ENCODE measurements around the gene QKI. TPM values are rescaled to one million over a fixed set of nuclear protein-coding genes. Genes with fewer than 3 reads are reported as not detected.

QKI gene
- total and polyA plus RNA-seq, 10 of the 15 experiments (the other 5 are each of a cell fraction or from before 2014, with no cell fraction given), result 4.7 to 72.5 (median 38.9) TPM

DNA sequence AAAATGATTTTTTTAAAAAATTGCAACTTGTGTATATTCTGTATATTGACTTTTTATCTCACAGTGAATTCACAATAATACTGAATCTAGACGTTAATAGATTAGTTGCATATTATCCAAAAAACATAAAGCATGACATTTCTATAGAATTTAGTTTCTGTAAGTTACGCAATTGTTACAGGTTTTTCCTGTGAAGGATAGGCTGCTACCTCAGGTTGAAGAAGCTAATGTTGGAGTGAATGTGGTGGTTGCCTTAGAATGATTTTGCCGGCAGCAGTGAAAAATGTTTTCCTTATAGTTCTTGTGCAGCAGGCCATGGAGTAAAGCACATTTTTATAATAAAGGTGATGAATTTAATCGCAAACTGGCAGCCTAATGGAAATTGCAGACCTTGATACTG is 20.5 kb downstream of the QKI start (continued):
- TF ChIP-seq, protein P1, sequence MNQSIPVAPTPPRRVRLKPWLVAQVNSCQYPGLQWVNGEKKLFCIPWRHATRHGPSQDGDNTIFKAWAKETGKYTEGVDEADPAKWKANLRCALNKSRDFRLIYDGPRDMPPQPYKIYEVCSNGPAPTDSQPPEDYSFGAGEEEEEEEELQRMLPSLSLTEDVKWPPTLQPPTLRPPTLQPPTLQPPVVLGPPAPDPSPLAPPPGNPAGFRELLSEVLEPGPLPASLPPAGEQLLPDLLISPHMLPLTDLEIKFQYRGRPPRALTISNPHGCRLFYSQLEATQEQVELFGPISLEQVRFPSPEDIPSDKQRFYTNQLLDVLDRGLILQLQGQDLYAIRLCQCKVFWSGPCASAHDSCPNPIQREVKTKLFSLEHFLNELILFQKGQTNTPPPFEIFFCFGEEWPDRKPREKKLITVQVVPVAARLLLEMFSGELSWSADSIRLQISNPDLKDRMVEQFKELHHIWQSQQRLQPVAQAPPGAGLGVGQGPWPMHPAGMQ (IDR thresholded peaks at IDR 0.05; ENCODE audit: borderline replicate concordance), result no peak
- TF ChIP-seq NBN (IDR thresholded peaks at IDR 0.05) (no peak), STAT3 (IDR thresholded peaks at IDR 0.05; ENCODE audit: low read depth, low read length) (no peak), BHLHE40 (IDR thresholded peaks at IDR 0.05; ENCODE audit: borderline replicate concordance in 1 of 2, low read depth in 2 of 2, low read length in 1 of 2) (no peak), STAT1 (conservative IDR thresholded peaks at IDR 0.05) (no peak), EGR1 (IDR thresholded peaks at IDR 0.05; ENCODE audit: borderline replicate concordance in 1 of 2, low read depth in 2 of 2, low read length in 2 of 2) (no peak)
- TF ChIP-seq, protein P2, sequence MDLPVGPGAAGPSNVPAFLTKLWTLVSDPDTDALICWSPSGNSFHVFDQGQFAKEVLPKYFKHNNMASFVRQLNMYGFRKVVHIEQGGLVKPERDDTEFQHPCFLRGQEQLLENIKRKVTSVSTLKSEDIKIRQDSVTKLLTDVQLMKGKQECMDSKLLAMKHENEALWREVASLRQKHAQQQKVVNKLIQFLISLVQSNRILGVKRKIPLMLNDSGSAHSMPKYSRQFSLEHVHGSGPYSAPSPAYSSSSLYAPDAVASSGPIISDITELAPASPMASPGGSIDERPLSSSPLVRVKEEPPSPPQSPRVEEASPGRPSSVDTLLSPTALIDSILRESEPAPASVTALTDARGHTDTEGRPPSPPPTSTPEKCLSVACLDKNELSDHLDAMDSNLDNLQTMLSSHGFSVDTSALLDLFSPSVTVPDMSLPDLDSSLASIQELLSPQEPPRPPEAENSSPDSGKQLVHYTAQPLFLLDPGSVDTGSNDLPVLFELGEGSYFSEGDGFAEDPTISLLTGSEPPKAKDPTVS (IDR thresholded peaks at IDR 0.05; ENCODE audit: low read depth, low read length), result no peak

DNA sequence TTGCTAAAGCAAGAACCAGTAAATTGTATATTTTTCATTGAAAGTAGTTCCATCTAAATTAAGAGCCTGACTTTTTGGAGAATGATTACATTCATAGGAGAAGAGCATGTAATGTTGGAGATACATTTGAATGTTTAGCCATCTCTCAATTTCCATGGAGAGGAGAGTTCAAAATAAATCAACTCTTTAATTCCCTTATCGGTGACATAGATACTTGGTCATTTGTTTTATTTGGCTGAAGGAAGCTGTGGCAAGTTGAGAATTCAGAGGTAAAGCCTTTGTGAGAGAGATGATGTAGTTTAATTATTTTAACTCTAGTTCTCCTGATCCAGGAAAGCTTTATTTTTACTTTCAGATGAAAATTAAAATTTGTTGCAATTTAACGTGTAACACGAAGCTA is 22.3 kb downstream of the QKI start:
- no peaks in the 10 kb centered on the region for H3K27me3 ChIP-seq (replicated peaks in 1 of 2; ENCODE audit: control insufficient read depth in 2 of 2, insufficient read depth in 2 of 2, low read length in 1 of 2)
- ChIA-PET CTCF (interaction anchor here (1.0 to 2.1 kb wide), 3 partner anchors 9 to 20 kb away, joined by 4 to 11 read pairs (median 10); no protein-coding TSS in a partner anchor), SMC1A (ENCODE audit: uncharacterized antibody, unreplicated experiment) (interaction anchor here (0.6 to 6.4 kb wide), 8 partner anchors 12 to 117 kb away, joined by 3 to 34 read pairs (median 4); no protein-coding TSS in a partner anchor), POLR2A (interaction anchor here (1.2 kb wide), 1 partner anchor 14 kb away, joined by 4 read pairs; no protein-coding TSS in a partner anchor), RAD21 (ENCODE audit: unreplicated experiment) (interaction anchor here (1.2 to 1.5 kb wide), 2 partner anchors 9 to 19 kb away, joined by 3 to 4 read pairs; no protein-coding TSS in a partner anchor)
- ATAC-seq (no peak), DNase-seq (ENCODE audit: low read depth, low spot score) (no peak), FAIRE-seq (no peak)
- no TSS peak for BruUV-seq (replicated peaks)
- H2AFZ ChIP-seq (ENCODE audit: control insufficient read depth, low read depth, low read length), result no peak overlapping the region
- peaks cover 75% of the 10 kb centered on the region for H3K79me2 ChIP-seq (ENCODE audit: control insufficient read depth, insufficient read depth, low read length)
- no peak overlapping the region for H3K4me3 ChIP-seq
- in situ Hi-C loops (cut with MboI) (no loop called here), intact Hi-C loops (cut with micrococcal nuclease; ENCODE audit: unreplicated experiment) (no loop called here)
- peaks cover 5% of the 10 kb centered on the region; the same call in 1 of the 2 replicates for H3K4me1 ChIP-seq (ENCODE audit: control insufficient read depth, insufficient read depth, low read length)
- peaks cover 2% of the 10 kb centered on the region for H3K9me3 ChIP-seq (replicated peaks; ENCODE audit: control insufficient read depth, insufficient read depth, low read length)
- no peaks in the 10 kb centered on the region for H4K20me1 ChIP-seq (ENCODE audit: control insufficient read depth, insufficient read depth)
- WGBS (ENCODE audit: insufficient coverage, insufficient replicate concordance, low lambda C conversion rate, missing lambda C conversion rate), result 100% methylated on average over 3 of the region's 3 CpGs
- no peak overlapping the region for H3K9ac ChIP-seq (ENCODE audit: control insufficient read depth, insufficient read depth, low read length)
- H3K36me3 ChIP-seq (ENCODE audit: control insufficient read depth in 2 of 2, insufficient read depth in 2 of 2, low read length in 1 of 2), result no peaks in the 10 kb centered on the region
- no peak overlapping the region for H3K4me2 ChIP-seq (ENCODE audit: control insufficient read depth, insufficient read depth)
- no peak overlapping the region for H3K27ac ChIP-seq (ENCODE audit: control insufficient read depth, insufficient read depth)
- TF ChIP-seq, protein P3, sequence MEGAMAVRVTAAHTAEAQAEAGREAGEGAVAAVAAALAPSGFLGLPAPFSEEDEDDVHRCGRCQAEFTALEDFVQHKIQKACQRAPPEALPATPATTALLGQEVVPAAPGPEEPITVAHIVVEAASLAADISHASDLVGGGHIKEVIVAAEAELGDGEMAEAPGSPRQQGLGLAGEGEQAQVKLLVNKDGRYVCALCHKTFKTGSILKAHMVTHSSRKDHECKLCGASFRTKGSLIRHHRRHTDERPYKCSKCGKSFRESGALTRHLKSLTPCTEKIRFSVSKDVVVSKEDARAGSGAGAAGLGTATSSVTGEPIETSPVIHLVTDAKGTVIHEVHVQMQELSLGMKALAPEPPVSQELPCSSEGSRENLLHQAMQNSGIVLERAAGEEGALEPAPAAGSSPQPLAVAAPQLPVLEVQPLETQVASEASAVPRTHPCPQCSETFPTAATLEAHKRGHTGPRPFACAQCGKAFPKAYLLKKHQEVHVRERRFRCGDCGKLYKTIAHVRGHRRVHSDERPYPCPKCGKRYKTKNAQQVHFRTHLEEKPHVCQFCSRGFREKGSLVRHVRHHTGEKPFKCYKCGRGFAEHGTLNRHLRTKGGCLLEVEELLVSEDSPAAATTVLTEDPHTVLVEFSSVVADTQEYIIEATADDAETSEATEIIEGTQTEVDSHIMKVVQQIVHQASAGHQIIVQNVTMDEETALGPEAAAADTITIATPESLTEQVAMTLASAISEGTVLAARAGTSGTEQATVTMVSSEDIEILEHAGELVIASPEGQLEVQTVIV (IDR thresholded peaks at IDR 0.05; ENCODE audit: borderline replicate concordance, partially characterized antibody), result no peak
- TF ChIP-seq SRF (IDR thresholded peaks at IDR 0.05; ENCODE audit: low read depth in 2 of 2, low read length in 2 of 2) (no peak), CHD4 (IDR thresholded peaks at IDR 0.05) (no peak), BCL11A (IDR thresholded peaks at IDR 0.05; ENCODE audit: low read depth, low read length) (no peak), MYC (IDR thresholded peaks at IDR 0.05; ENCODE audit: insufficient read depth, insufficient read length, insufficient replicate concordance, low read length, severe bottlenecking) (no peak), CBX5 (IDR thresholded peaks at IDR 0.05; ENCODE audit: low read depth) (no peak), TCF7 (IDR thresholded peaks at IDR 0.05; ENCODE audit: borderline replicate concordance) (no peak), NR2C1 (IDR thresholded peaks at IDR 0.05) (no peak), SUZ12 (IDR thresholded peaks at IDR 0.05; ENCODE audit: unreplicated experiment) (no peak)
